ENCODE results near the gene SKP2.

SKP2 gene

GRCh38 chr5:36232533-36232932 is 80.6 kb downstream of the SKP2 start:
- H3K4me3 ChIP-seq (replicated peaks; ENCODE audit: low read depth, low read length): no peak overlapping the region
- H3K27me3 ChIP-seq (replicated peaks; ENCODE audit: control insufficient read depth, insufficient read depth, low read length): no peaks in the 10 kb centered on the region
- H3K36me3 ChIP-seq (ENCODE audit: control insufficient read depth, insufficient read depth, low read length): no peaks in the 10 kb centered on the region
- no peak for TF ChIP-seq CTCF (IDR thresholded peaks at IDR 0.05; ENCODE audit: insufficient read depth, low read length, poor library complexity, severe bottlenecking)
- DNase-seq (ENCODE audit: extremely low read depth, insufficient read length): no peak
